GM12872 (cell line): ENCODE results near the gene PML.

ENCODE experiments used
- CTCF ChIP-seq: IDR thresholded peaks from 3 replicates; pipeline ENCODE4 v1.5.1; 2011; ENCODE audit warnings: low read depth, mild to moderate bottlenecking, low read length, moderate library complexity; ENCODE audit not compliant: insufficient read depth

The PML gene

GRCh38 chr15:73993211-73993994, 1.1 kb upstream of the PML start:
- no peak for TF ChIP-seq CTCF

GRCh38 chr15:73994912-73995622, 551 bp downstream of the PML start:
- no peak for TF ChIP-seq CTCF

GRCh38 chr15:73996267-73996666, 1.8 kb downstream of the PML start:
- no peak for TF ChIP-seq CTCF

GRCh38 chr15:73996939-73997338, 2.4 kb downstream of the PML start:
- TF ChIP-seq CTCF: no peak

- no peak for TF ChIP-seq CTCF
Observed at GRCh38 chr15:73997986-73998385, 3.5 kb downstream of the PML start.

- no peak for TF ChIP-seq CTCF
Observed at GRCh38 chr15:74006774-74007639, 12.5 kb downstream of the PML start.

GRCh38 chr15:74007820-74008371, 13.4 kb downstream of the PML start:
- no peak for TF ChIP-seq CTCF
